GM21381 (cell line): Measurements from ENCODE around the gene UQCRC1.
"Not testable (repeated sequence)": the region's sequence is repeated elsewhere in the genome, so short reads cannot be mapped to it uniquely, and the experiment has no call there.

Experiments
- ATAC-seq: cut with Tn5 transposase; IDR thresholded peaks from one replicate; pipeline ENCODE4 v1.9.1; 2021; ENCODE audit warnings: mild to moderate bottlenecking, moderate library complexity; ENCODE audit not compliant: unreplicated experiment

The UQCRC1 gene

DNA sequence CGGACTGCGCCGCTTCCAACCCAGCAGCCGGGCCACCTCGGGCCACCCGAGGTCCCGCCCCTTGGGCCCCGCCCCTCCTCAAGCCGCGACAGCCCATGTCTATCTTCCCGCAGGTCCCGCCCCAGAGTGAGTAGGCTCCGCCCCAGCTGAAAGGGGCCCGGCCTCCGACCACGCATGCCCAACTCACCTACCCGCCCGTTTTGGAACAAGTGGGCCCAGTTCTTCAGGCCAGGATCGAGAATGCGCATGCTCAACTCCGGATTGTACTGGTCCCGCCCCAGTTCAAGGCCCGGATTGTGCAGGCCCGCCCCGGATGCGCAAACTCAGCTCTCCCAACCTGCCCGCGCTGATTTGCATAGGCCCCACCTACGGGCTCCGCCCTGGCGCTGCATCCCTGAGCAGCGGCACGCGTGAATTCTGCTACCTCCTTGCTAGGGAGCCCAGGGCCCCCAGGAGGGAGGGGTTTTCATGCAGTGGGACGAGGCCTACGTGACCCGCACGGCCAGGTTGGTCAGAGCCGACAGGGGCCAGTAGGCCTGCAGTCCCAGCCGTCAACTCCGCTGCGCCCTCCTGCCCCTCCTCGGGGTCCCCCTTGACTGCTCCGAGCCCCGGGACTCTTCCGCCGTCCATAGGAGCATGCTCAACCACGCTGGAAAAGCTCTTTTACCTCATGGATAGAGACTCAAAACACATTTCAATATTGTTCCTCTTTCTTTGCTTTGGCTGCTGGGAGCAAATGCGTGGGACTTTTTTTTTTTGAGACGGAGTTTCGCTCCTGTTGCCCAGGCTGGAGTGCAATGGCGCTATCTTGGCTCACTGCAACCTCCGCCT is 52.4 kb downstream of the UQCRC1 start, which contains the start of gene PFKFB4:
Gene PFKFB4, minus strand, starts transcription at position 8 of the 831 bp plus-strand sequence. CDS start 26 bp downstream, outside the sequence.
- peak; percentile 85 for ATAC-seq

DNA sequence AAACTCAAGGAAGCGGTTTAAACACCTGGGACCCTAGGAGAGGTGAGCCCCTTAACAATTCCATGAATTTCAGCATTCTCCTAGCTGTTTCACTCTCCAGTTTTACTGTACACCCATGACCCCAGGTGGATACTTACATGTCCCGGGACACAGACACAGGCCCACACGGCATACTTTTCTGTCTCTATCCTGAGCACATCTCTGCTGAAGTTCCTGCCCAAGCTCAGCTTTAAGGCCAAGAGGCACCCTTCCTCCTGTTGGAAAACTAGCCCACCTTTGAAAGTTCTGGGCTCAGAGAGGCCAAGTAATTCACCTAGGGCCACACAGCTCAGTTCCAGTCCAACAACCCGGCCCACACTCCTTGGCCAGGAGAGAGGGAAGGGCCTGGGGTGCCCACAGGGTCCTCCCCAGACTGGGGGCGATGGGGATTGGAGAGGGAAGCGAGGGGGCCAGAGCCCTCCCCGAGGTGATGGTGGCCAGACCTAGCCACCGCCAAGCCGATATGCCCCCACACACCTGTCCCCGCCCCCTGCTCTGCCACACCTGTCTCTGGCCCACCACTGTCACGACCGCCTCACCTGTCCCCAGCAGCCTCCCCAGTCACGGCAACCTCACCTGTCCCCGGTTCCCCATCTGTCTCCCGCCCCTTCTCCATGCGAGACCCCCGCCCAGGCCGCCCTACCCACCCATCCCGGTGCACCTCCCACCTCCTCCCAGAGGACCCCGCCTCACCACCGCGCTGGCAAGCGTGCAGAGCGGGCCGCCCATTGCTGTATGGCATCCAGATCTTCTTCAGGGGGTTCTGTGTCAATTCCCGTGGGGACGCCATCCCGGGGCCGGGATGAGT is 53.3 kb downstream of the UQCRC1 start:
- ATAC-seq: no peak

DNA sequence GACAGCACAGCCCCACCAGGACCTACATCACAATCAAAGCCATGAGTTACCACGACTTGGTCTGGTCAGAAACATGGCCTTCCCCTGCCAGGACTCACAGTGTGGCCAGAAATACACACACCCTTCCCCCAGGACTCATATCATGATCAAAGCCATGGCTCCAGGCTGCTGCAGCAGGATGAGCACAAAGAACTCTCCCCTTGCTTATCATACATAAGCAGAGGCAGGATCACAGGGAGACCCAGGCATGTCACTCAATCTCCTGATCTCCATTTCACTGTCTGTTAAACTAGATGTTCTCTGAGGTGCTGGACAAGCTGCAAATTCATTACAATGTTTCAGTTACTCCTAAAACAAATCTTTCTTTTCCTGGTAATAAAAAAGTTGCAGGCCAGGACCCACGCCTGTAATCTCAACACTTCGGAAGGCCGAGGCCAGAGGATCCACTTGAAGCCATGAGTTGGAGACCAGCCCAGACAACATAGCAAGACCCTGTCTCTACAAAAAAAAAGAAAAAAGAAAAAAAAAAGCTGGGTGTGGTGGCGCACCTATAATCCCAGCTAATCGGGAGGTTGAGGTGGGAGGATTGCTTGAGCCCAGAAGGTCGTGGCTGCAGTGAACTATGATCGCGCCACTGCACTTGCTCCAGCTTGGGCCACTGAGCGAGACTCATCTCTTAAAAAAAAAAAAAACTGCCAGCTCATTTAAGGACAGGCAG is 54.1 kb downstream of the UQCRC1 start:
- ATAC-seq: no peak

DNA sequence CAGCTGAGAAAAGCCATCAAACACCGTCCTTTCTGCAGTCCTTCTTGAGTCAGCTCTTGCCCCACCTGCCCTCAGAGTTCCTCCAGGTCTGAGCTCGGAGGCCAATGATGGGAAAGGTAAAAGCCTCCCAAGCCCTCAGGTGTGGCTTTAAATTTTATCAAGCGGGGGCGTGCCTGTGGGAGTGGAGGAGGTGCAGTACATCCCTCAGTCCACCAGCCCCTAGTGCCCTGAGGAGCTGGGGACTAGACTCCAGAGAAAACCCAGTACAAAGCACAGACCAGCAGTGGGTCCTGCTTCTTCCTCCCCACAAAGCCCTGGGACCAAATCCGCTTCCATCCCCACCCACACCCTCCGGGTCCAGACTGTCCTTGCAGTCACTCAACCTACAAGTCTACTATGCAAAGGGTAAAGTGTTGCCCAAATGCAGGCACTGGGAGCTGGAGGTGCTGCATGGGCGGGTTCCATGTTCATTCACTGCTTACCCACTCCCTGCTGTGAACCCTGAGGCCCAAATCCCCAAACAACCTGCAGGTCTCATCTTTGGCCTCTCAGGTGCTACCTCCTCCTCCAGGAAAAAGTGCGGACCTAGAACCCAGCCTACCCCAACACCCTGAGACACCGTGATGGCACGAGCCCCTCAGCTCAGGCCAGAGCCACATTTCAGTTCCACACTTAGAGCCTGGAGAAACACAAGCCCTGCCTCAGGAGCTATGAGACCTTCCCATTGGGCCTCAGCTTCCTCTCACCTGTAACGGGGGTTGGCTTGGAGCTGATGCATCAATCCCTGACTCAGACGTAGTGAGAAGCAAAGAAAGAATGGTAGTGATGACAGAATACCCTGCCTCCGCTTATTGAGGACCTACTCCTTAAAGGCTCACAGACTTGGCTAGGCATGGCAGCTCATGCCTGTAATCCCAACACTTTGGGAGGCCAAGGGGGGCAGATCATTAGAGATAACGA is 55.3 kb downstream of the UQCRC1 start:
- ATAC-seq: no peak

DNA sequence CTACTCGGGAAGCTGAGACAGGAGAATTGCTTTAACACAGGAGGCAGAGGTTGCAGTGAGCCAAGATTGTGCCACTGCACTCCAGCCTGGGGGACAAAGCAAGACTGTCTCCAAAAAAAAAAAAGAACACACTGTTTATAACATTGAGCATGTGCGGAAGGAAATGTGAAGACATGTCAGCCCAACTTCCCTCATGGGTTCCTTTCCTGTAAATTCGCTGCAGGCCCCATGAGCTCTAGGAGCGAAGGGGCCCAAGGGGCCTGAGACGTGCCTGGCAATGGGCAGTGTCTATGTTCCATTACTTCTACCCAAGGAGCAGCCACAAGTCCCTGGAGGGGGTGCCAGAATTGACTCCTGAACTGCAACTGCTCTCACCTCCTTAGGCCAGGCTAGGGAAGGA is 56.1 kb downstream of the UQCRC1 start:
- no peak for ATAC-seq

DNA sequence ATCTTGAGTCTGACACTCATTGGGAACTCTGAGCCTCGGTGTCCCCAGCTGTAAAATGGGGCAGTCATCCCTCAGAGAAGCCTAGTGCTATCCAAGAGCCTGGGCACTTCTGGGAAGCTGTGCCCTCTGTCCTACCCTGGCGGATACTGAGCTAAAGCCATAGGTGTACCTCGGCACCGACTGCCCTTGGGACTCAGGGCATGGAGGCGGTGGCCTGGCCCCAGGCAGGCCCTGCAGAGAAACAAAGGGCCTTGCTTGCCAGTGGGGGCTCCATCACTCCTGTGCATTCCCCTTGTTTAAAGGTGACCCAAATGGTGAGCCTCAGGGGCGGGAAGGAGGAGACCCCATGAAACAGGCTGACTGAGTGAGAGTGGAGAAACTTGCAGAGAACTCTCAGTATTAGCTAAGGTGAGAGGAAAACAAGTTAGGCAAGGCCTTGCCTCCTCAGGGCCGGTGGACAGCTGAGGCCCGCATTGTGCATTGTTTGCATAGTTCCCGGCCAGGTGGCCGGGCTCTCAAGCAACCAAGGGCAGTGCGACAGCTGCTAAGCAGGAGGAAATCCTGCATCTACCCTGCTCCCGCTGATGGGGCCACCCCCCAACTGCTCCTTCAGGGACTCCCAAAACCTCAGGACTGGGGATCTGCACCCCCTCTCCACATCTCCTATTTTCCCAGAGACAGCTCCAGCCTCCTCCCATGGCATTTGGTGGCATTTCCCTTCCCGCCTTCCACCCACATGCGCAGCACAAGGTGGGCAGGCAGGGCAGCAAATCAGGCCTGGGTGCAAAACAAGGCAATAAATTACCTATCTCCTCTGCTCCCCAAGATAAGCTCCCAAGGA is 57.1 kb downstream of the UQCRC1 start:
- ATAC-seq: no peak

DNA sequence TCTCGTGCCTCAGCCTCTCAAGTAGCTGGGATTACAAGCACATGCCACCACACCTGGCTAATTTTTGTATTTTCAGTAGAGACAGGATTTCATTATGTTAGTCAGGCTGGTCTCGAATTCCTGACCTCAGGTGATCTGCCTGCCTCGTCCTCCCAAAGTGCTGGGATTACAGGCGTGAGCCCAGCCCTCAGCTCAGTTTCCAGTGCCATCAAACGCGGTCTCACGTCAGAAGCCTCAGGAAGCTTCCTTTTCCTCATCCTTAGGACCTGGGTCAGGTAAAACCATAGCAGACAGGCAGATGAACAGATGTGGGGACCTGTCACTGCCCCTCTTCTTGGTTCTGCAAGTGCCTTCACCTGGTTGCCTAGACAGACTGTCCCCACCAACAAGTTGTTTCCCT is 57.8 kb downstream of the UQCRC1 start:
- not testable (repeated sequence) for ATAC-seq
